Measurements from ENCODE around the gene KRTAP12-4. TPM values are rescaled to one million over a fixed set of nuclear protein-coding genes. Genes with fewer than 3 reads are reported as not detected.
"Not testable (repeated sequence)": the region's sequence is repeated elsewhere in the genome, so short reads cannot be mapped to it uniquely, and the experiment has no call there.

The KRTAP12-4 gene
- total RNA-seq, 4 donors from 2014 or later, result not detected

GRCh38 chr21:44686000-44686781, 31.7 kb upstream of the KRTAP12-4 start:
- H3K4me3 ChIP-seq, result no peak overlapping the region
- no peak for TF ChIP-seq POLR2A (IDR thresholded peaks at IDR 0.05)
- H3K4me1 ChIP-seq, result no peaks in the 10 kb centered on the region
- H3K36me3 ChIP-seq, result no peaks in the 10 kb centered on the region
- DNase-seq, result no peak
- intact Hi-C loops (cut with DNase I; ENCODE audit: low total_unique reads), result no loop called here
- H3K9me3 ChIP-seq, result no peaks in the 10 kb centered on the region
- no peaks in the 10 kb centered on the region for H3K27me3 ChIP-seq
- H3K27ac ChIP-seq, result no peak overlapping the region

GRCh38 chr21:44685050-44685449, 30.6 kb upstream of the KRTAP12-4 start:
- H3K36me3 ChIP-seq; H3K4me3 ChIP-seq; DNase-seq; H3K9me3 ChIP-seq; H3K4me1 ChIP-seq; H3K27ac ChIP-seq; H3K27me3 ChIP-seq; intact Hi-C loops (cut with DNase I; ENCODE audit: low total_unique reads): not testable (repeated sequence)

- no peaks in the 10 kb centered on the region for H3K36me3 ChIP-seq
- no peak overlapping the region for H3K27ac ChIP-seq
- intact Hi-C loops (cut with DNase I; ENCODE audit: low total_unique reads), result no loop called here
- TF ChIP-seq CTCF (IDR thresholded peaks at IDR 0.05), result no peak
- TF ChIP-seq POLR2A (IDR thresholded peaks at IDR 0.05), result no peak
- H3K4me1 ChIP-seq, result no peaks in the 10 kb centered on the region
- no peak for DNase-seq
- H3K9me3 ChIP-seq, result no peaks in the 10 kb centered on the region
- H3K4me3 ChIP-seq, result no peak overlapping the region
- no peaks in the 10 kb centered on the region for H3K27me3 ChIP-seq
These were observed 30.0 kb upstream of the KRTAP12-4 start for GRCh38 chr21:44684483-44684882.

DNA sequence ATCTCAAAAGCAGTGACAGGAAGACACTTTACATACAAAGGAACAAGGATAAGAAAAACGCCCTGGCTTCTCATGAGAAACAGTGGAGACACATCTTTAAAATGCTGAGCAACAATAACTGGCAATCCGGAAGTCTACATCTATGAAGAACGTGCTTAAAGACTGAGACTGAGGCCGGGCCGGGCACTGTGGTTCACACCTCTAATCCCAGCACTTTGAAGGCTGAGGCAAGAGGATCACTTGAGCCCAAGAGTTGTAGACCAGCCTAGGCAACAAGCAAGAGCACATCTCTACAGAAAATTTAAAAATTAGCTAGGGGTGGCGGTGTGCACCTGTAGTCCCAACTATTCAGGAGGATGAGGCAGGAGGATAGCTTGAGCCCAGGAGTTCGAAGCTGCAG, 29.6 kb upstream of the KRTAP12-4 start:
- no peak overlapping the region for H3K4me3 ChIP-seq
- no peak for TF ChIP-seq CTCF (IDR thresholded peaks at IDR 0.05)
- TF ChIP-seq POLR2A (IDR thresholded peaks at IDR 0.05), result no peak
- H3K4me1 ChIP-seq, result no peaks in the 10 kb centered on the region
- no peaks in the 10 kb centered on the region for H3K27me3 ChIP-seq
- DNase-seq, result no peak
- no peaks in the 10 kb centered on the region for H3K9me3 ChIP-seq
- intact Hi-C loops (cut with DNase I; ENCODE audit: low total_unique reads), result no loop called here
- no peaks in the 10 kb centered on the region for H3K36me3 ChIP-seq
- H3K27ac ChIP-seq, result no peak overlapping the region

- Histone ChIP-seq H3K27me3 (no peaks in the 10 kb centered on the region), H3K9me3 (no peaks in the 10 kb centered on the region), H3K36me3 (no peaks in the 10 kb centered on the region), H3K4me3 (no peak overlapping the region), H3K27ac (no peak overlapping the region), H3K4me1 (no peaks in the 10 kb centered on the region)
- no peak for DNase-seq
- TF ChIP-seq CTCF (IDR thresholded peaks at IDR 0.05) (no peak), POLR2A (IDR thresholded peaks at IDR 0.05) (no peak)
- intact Hi-C loops (cut with DNase I; ENCODE audit: low total_unique reads), result no loop called here
These were observed 28.2 kb upstream of the KRTAP12-4 start for GRCh38 chr21:44682580-44683151.

- Histone ChIP-seq H3K9me3 (no peaks in the 10 kb centered on the region), H3K27ac (no peak within 1 kb of the TSS), H3K36me3 (no peaks in the 10 kb centered on the region), H3K4me3 (no peak within 1 kb of the TSS), H3K4me1 (no peaks in the 10 kb centered on the region), H3K27me3 (no peaks in the 10 kb centered on the region)
- no peak for TF ChIP-seq POLR2A (IDR thresholded peaks at IDR 0.05)
- TF ChIP-seq CTCF (IDR thresholded peaks at IDR 0.05), result no peak
- intact Hi-C loops (cut with DNase I; ENCODE audit: low total_unique reads), result no loop called here
- no peak for DNase-seq
These were observed 27.6 kb upstream of the KRTAP12-4 start, which contains the start of gene KRTAP12-1 for GRCh38 chr21:44681861-44682579. Gene KRTAP12-1 (minus strand): TSS chr21:44682163. CDS start chr21:44682123, 40 bp downstream.

Data from uterus (tissue), 4 donors.